T-helper 17 cell (primary cell): ENCODE results near the gene KIF5A. TPM values are rescaled to one million over a fixed set of nuclear protein-coding genes. Genes with fewer than 3 reads are reported as not detected.

ENCODE experiments used
- ATAC-seq: fragments of 150-1000 bp; cut with Tn5 transposase; 2 replicates; pipeline ENCODE4 v1.10.0; 2021; ENCODE audit warnings: mild to moderate bottlenecking, moderate library complexity
- DNase-seq, 3 donors: peaks; one replicate each; pipeline versions ENCODE4 v3.0.0 to v3.0.0-alpha.2; 2020 to 2021
- H3K9me3 ChIP-seq: one replicate; pipeline ENCODE4 v1.7.0; 2013; ENCODE audit warnings: low read length, mild to moderate bottlenecking; ENCODE audit not compliant: control insufficient read depth, poor library complexity, severe bottlenecking
- H3K27ac Mint-ChIP-seq: one replicate; pipeline ENCODE4 v1.8.0; 2022; ENCODE audit warnings: mild to moderate bottlenecking, moderate library complexity, mixed read lengths
- H3K27me3 Mint-ChIP-seq: one replicate; pipeline ENCODE4 v1.8.0; 2022; ENCODE audit warnings: mixed read lengths
- H3K36me3 Mint-ChIP-seq: one replicate; pipeline ENCODE4 v1.8.0; 2022; ENCODE audit warnings: low read depth, mixed read lengths
- H3K4me1 Mint-ChIP-seq: one replicate; pipeline ENCODE4 v1.8.0; 2022; ENCODE audit warnings: mild to moderate bottlenecking, mixed read lengths
- H3K4me3 Mint-ChIP-seq: one replicate; pipeline ENCODE4 v1.8.0; 2022; ENCODE audit warnings: mild to moderate bottlenecking, moderate library complexity, mixed read lengths
- total RNA-seq, 4 donors: library from RNA in 2 of 4; stranded (reverse) in 2 of 4; gene quantifications; one replicate each; pipeline ENCODE4 v1.2.3 and lab custom pipeline; 2022 to 2026

The KIF5A gene
- total RNA-seq, 2 donors from 2014 or later, result 0.35 to 0.63 TPM

DNA sequence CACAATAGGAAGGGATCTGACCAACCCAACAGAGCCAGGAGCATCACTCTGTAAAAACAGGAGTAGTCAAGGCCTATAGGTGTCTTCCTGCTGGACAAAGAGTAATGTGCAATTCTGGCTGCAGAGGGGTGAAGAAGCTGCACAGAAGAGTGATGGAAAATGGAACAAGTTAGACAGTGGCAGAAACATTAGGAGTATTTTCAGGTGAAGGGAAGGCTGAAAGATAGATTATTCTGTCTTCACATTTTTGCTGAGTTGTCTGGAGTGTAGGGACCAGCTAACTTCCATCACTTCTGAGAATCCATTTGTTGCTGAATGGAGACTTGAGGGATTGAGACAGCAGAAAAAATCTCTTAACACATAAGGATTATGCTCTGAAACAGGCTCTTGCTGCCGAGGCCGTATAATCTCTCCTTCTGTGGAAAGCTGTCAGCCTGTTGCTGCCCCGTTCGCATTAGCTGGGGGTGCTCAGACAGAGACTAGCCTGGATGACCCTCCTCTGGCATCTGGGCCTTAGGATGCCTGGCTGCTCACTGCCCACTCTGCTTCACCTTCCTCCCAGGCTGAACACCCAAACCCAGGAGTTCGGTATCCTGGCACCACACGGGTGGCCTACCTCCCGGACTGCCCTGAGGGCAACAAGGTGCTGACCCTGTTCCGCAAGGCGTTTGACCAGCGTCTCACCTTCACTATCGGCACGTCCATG, 58.3 kb downstream of the KIF5A start:
- Mint-ChIP-seq H3K27me3 (peaks cover 19% of the 10 kb centered on the region), H3K27ac (no peak overlapping the region), H3K4me3 (no peak overlapping the region), H3K4me1 (peaks cover 21% of the 10 kb centered on the region), H3K36me3 (peaks cover 5% of the 10 kb centered on the region)
- no peaks in the 10 kb centered on the region for H3K9me3 ChIP-seq
- DNase-seq (no peak), ATAC-seq (no peak)

DNA sequence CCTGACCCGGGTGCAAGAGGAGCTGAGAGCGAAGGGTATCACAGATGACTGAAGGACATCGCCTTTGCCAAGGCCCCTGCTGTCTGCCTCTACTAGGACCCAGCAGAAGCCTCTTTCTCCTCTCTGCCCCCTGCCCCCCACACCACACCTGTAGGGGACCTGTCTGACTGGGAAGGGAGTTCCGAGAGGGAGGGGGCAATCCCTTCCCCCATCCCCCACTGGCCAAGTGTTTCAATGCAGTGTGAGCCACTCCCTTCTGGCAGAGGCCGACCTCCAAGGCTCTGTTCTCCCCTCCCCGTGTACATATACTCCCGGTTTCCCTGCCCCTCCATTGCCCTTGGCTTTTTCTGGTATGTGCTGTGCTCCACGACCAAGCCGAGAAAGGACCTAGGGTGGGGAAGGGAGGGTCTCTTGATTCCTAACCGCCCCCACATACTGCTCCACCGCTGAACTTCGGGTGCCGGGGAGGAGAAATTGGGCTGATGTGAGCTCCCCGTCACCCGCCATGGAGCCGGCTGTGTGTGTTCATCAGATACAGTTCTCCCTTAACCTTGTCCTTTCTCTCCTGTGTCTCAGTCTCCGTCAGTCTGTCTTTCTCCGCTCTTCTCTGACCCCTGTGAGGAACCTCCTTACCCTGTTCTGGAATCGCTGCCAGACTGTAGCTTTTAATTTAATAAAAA, 59.4 kb downstream of the KIF5A start:
- H3K9me3 ChIP-seq, result no peaks in the 10 kb centered on the region
- no peak for ATAC-seq
- Mint-ChIP-seq H3K4me3 (no peak overlapping the region), H3K27ac (no peak overlapping the region), H3K4me1 (peaks cover 13% of the 10 kb centered on the region), H3K27me3 (peaks cover 23% of the 10 kb centered on the region), H3K36me3 (peaks cover 5% of the 10 kb centered on the region)
- DNase-seq, result no peak

DNA sequence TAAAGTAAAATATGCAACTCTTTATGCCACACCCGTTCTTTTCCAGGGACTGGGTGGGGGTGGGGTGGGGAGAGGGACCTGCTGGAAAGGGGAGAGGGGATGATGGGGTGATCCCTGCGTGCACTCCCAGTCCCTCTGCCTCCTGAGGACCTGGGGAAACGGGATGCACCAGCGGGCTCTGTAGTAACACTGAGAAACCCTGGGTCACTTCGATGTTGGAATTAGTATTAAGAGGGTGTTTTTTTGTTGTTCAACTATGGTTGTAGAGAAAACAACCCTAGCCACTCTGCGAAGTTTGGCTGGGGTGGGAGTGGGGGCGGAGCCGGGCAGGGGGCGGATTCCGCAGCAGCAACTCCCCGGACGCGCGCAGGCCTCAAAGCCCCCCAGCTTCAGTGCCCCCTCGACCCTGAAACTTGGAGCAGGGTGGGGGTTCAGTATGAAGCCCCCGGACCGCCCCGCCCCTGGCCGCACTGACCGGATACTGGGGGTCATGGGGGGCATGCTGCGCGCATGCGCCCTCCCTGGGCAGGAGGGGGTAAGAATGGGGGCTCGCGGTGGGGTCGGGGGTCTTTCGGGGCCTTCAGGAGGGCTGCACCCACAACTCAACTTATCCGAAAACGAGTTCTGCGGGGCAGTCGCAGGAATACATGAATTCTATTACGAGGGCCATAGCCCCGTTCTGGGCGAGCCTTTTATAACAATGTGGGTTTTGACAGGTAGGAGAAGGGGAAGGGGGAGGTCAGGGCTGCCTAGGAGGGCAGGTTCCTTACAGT, 60.1 kb downstream of the KIF5A start:
- Mint-ChIP-seq H3K27me3 (peaks cover 30% of the 10 kb centered on the region), H3K4me1 (peaks cover 10% of the 10 kb centered on the region), H3K27ac (no peak overlapping the region), H3K4me3 (peak overlapping the region; percentile 84), H3K36me3 (peaks cover 5% of the 10 kb centered on the region)
- ATAC-seq, result no peak
- no peak for DNase-seq
- no peaks in the 10 kb centered on the region for H3K9me3 ChIP-seq

DNA sequence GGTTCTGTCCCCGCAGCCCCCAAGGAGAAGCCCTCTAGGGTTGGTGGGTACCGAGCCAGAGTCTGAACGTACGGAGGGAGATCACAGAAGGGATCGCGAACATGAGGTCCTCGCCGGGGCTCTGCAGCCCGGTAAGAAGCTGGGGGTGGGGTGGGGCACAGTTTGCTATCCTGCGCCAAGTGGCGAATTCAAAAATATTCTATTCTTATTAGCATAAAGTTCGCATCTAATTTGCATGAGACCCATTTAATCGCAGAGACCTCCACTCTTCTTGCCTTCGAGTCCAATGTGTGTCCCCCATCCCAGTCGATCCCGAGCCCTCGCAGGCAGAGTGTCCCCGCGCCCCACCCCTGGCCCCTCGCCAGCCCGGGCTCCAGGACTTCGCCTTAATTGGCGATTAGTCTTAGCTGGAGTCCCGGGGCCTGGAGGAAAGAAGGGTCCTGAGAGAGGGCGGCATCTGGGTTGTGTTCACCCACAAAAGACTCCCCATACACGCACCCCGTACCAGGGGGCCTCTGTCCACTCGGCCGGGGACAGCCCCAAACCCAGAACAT, 60.8 kb downstream of the KIF5A start:
- H3K36me3 Mint-ChIP-seq, result peaks cover 7% of the 10 kb centered on the region
- peak; percentile 22 for ATAC-seq
- no peaks in the 10 kb centered on the region for H3K9me3 ChIP-seq
- peaks cover 10% of the 10 kb centered on the region for H3K4me1 Mint-ChIP-seq
- DNase-seq, result no peak
- peaks cover 36% of the 10 kb centered on the region for H3K27me3 Mint-ChIP-seq
- H3K4me3 Mint-ChIP-seq, result peak overlapping the region; percentile 84
- no peak overlapping the region for H3K27ac Mint-ChIP-seq

DNA sequence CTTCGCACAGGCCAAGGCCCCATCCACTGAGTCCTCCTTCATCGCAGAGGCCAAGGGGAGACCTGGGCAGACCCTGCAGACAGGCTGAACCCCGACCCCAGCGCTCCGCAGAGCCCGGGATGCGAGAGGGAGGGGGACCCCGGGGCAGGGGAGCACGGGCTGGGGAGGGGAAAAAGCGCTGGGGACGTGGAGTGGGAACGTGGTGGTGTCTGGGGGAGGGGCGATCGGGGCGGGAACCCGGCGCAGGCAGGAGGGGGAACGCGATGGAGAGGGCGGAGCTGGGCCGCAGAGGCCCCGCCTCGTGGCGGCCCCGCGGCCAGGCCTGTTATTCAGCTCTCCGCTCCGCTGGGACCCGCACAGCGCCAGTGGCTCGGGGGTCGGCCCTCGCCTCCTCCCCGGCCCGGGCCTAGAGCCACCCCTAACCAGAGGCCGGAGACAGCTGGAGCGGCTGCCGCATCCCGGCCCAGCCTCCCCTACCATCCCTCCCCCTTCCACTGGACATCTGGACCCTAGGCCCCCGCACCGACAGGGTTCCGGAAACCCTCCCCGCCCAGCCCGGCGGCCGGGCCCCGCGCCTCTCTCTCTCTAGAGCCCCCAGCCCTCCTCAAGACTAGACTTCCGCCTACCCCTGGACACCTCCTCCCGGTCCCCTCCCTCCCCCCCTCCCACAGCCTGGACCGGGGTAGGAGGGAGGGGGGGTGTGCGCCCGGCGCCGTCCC, 61.4 kb downstream of the KIF5A start, which contains the start of gene ARHGEF25:
Gene ARHGEF25, plus strand, starts transcription at position 328 of the 719 bp plus-strand sequence. CDS start 460 bp downstream, outside the sequence.
- Mint-ChIP-seq H3K4me1 (peaks cover 10% of the 10 kb centered on the region), H3K27ac (no peak within 1 kb of the TSS), H3K27me3 (peaks cover 43% of the 10 kb centered on the region), H3K4me3 (peak within 1 kb of the TSS; percentile 84), H3K36me3 (peaks cover 7% of the 10 kb centered on the region)
- no peaks in the 10 kb centered on the region for H3K9me3 ChIP-seq
- DNase-seq (peak in 2 of 3 donors; percentile 29 to 38), ATAC-seq (peak; percentile 68)

DNA sequence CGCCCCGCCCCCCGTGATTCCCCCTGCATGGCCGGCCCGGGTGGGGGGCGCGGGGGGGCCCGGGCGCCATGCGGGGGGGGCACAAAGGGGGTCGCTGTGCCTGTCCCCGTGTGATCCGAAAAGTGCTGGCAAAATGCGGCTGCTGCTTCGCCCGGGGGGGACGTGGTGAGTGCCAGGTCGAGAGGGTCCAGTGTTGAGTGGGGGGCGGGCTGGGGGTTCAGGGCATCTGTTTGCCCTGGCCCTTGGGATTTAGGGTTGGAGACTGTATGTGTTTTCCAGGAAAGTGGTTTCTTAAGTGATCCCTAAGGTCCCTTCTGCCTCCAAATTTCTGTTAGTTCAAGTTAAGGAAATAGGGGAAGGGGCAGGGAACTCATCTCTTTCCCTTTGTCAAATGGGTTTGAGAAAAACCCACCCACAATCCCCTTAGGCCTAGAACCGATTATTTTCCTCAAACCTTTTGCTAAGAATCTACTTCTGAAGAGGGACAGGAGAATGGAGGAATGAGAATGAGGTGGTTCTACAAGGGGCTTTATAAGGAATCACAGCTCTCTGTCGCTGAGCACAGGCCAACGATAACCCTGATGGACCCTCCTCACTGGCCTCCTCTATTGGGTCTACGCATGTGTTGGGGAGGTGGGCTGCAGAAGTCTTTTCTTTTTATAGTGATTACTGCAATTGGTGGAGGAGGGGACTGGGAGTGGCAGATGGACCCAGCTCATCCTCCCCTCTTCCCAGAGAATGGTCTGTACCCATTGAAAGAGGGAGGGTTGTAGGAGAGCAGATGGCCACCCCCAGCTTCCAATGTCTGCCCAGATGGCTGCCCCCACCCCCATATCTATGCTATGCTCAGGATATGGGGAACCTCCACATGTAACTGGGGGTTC, 62.2 kb downstream of the KIF5A start:
- peaks cover 51% of the 10 kb centered on the region for H3K27me3 Mint-ChIP-seq
- peaks cover 4% of the 10 kb centered on the region for H3K36me3 Mint-ChIP-seq
- no peaks in the 10 kb centered on the region for H3K9me3 ChIP-seq
- peak overlapping the region; percentile 78 for H3K4me3 Mint-ChIP-seq
- H3K27ac Mint-ChIP-seq, result no peak overlapping the region
- peaks cover 10% of the 10 kb centered on the region for H3K4me1 Mint-ChIP-seq
- no peak for DNase-seq
- no peak for ATAC-seq

DNA sequence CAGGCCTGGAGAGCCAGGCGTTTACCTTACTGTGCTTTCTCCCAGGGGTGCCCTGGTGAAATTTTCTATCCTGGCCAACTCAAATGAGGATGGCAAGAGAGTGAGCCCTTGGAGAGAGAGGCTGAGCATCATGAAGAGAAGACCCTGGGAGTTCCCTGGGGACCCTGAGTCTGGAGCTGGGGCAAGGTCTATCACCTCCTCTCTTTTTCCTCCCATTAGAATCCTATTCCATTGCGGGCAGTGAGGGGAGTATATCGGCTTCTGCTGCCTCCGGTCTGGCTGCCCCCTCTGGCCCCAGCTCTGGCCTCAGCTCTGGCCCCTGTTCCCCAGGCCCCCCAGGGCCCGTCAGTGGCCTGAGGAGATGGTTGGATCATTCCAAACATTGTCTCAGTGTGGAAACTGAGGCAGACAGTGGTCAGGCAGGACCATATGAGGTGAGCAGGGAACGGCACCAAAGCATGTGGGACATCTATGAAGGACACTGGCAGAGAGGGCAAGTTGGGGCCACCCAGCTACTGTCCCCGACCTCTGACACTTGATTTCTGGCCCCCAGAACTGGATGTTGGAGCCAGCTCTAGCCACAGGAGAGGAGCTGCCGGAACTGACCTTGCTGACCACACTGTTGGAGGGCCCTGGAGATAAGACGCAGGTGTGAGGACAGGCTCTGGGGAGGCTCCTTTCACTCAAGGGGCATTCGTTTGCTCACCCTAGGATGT, 63.0 kb downstream of the KIF5A start:
- ATAC-seq, result no peak
- no peak for DNase-seq
- no peak overlapping the region for H3K4me3 Mint-ChIP-seq
- peaks cover 59% of the 10 kb centered on the region for H3K27me3 Mint-ChIP-seq
- H3K9me3 ChIP-seq, result no peaks in the 10 kb centered on the region
- H3K27ac Mint-ChIP-seq, result no peak overlapping the region
- peaks cover 6% of the 10 kb centered on the region for H3K4me1 Mint-ChIP-seq
- peaks cover 2% of the 10 kb centered on the region for H3K36me3 Mint-ChIP-seq

DNA sequence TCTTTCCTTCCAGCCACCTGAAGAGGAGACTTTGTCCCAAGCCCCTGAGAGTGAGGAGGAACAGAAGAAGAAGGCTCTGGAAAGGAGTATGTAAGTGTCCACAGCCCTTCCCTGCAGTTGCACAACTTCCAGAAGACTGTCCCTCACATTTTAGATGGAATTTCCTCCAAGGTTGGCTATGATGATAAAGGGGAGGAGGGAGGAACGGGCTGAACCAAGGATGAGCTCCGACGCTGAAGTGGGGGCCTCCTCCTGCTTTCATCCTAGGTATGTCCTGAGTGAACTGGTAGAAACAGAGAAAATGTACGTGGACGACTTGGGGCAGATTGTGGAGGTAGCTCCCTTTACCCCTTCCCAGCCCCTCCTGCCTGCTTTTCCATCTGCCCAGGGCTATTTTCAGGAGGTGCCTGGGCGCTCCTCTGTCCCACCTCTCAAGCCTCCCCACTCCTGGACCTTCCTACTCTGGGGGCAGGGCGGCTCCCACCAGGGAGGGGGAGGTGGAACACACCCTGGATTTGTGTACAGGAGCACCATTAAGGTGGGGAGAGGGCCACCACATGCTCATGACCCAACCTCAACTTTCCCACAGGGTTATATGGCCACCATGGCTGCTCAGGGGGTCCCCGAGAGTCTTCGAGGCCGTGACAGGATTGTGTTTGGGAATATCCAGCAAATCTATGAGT, 63.7 kb downstream of the KIF5A start:
- no peak for ATAC-seq
- H3K27ac Mint-ChIP-seq, result no peak overlapping the region

DNA sequence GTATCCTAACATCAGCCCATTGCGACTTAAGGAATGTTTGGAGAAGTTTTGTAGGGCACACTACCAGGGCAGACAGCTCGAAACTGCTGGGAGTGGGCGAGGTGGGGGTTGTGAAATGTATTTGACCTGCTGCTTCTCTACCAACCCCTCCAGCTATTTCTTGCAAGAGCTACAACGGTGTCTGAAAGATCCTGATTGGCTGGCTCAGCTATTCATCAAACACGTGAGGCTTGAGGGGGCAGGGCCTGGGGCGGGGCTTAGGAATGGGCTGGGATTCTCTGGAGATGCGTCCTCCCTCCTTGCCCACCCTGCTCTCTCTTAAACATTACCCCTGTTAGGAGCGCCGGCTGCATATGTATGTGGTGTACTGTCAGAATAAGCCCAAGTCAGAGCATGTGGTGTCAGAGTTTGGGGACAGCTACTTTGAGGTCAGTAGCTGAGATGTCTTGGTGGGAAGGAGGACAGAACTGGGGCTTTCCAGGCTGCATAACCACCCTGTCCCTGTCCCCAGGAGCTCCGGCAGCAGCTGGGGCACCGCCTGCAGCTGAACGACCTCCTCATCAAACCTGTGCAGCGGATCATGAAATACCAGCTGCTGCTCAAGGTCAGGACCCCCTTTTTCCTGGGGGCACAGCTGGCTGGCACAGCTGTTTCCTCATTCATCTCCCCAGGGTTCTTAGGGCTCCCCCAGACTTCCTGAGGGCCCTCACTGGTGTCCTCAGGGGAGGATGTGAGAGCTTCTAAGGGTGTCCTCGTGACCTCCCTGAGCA, 64.5 kb downstream of the KIF5A start:
- ATAC-seq, result peak; percentile 27
- Mint-ChIP-seq H3K4me3 (no peak overlapping the region), H3K4me1 (peaks cover 7% of the 10 kb centered on the region), H3K27ac (no peak overlapping the region), H3K27me3 (peaks cover 74% of the 10 kb centered on the region), H3K36me3 (peaks cover 2% of the 10 kb centered on the region)
- no peaks in the 10 kb centered on the region for H3K9me3 ChIP-seq
- no peak for DNase-seq

More for the DNA sequence above, 63.7 kb downstream of the KIF5A start:
- Mint-ChIP-seq H3K36me3 (peaks cover 2% of the 10 kb centered on the region), H3K27me3 (peaks cover 66% of the 10 kb centered on the region), H3K4me3 (no peak overlapping the region), H3K4me1 (peaks cover 5% of the 10 kb centered on the region)
- no peak for DNase-seq
- H3K9me3 ChIP-seq, result no peaks in the 10 kb centered on the region

DNA sequence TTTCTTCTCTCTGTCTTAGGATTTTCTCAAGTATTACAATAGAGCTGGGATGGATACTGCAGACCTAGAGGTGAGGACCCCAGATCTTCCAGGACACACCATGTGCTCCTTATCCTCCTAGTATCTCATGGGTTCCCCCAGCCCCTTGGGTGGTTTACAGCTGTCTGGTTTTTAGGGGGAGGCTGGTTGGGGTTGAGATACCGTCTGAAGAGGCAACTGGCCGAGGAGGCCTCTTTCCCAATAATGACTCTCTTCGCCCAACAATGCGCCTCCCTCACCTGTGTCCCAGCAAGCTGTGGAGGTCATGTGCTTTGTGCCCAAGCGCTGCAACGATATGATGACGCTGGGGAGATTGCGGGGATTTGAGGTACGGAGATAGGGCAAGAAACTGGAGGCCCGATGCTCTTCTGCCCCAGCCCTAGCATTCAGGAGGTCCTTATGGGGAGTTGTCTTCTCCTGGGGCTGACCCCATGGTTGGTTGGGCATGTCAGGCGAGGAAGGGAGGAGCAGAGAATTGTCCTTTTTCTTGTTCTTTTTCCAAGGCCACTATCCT, 65.2 kb downstream of the KIF5A start:
- Mint-ChIP-seq H3K4me1 (peaks cover 7% of the 10 kb centered on the region), H3K27ac (no peak overlapping the region), H3K27me3 (peaks cover 77% of the 10 kb centered on the region), H3K36me3 (peaks cover 2% of the 10 kb centered on the region), H3K4me3 (no peak overlapping the region)
- H3K9me3 ChIP-seq, result no peaks in the 10 kb centered on the region
- ATAC-seq, result no peak
- DNase-seq, result no peak
